Natural killer cell treated with Interleukin-12 subunit alpha and Interleukin-12 subunit beta and Interleukin-15 and Interleukin-18, amount 100 ng/mL, for 72 hours (primary cell): ENCODE measurements around the gene SMIM41. TPM values are rescaled to one million over a fixed set of nuclear protein-coding genes. Genes with fewer than 3 reads are reported as not detected.

Experiments used
- ATAC-seq, 2 donors: fragments of 150-1000 bp; cut with Tn5 transposase in 1 of 2; sonication (Bioruptor Pico), chemical (Tn5 transposase) in 1 of 2; 2 replicates each; pipeline ENCODE4 v1.10.0; 2021
- DNase-seq: peaks from one replicate; pipeline ENCODE4 v3.0.0; 2022; ENCODE audit warnings: low spot score
- H3K27ac Mint-ChIP-seq, 2 donors: 1 replicate in 1 of 2; 2 replicates in 1 of 2; pipeline ENCODE4 v1.8.0; 2022; ENCODE audit warnings: mixed read lengths in 2 of 2, mild to moderate bottlenecking in 1 of 2, moderate library complexity in 1 of 2
- H3K27me3 Mint-ChIP-seq, 2 donors: 1 replicate in 1 of 2; 2 replicates in 1 of 2; pipeline ENCODE4 v1.8.0; 2022; ENCODE audit warnings: mixed read lengths in 2 of 2
- H3K36me3 Mint-ChIP-seq: one replicate; pipeline ENCODE4 v1.8.0; 2022; ENCODE audit warnings: mixed read lengths
- H3K4me1 Mint-ChIP-seq, 2 donors: 1 replicate in 1 of 2; 2 replicates in 1 of 2; pipeline ENCODE4 v1.8.0; 2022; ENCODE audit warnings: low read depth in 2 of 2, mixed read lengths in 2 of 2, mild to moderate bottlenecking in 1 of 2
- H3K4me3 Mint-ChIP-seq: one replicate; pipeline ENCODE4 v1.8.0; 2022; ENCODE audit warnings: mixed read lengths
- H3K9me3 Mint-ChIP-seq: 2 replicates; pipeline ENCODE4 v1.8.0; 2022; ENCODE audit warnings: mixed read lengths
- total RNA-seq, 2 donors: library from RNA; stranded (reverse); gene quantifications; one replicate each; pipeline ENCODE4 v1.2.3, GENCODE V29; 2022

SMIM41 gene
- total RNA-seq, 2 donors from 2014 or later = not detected

DNA sequence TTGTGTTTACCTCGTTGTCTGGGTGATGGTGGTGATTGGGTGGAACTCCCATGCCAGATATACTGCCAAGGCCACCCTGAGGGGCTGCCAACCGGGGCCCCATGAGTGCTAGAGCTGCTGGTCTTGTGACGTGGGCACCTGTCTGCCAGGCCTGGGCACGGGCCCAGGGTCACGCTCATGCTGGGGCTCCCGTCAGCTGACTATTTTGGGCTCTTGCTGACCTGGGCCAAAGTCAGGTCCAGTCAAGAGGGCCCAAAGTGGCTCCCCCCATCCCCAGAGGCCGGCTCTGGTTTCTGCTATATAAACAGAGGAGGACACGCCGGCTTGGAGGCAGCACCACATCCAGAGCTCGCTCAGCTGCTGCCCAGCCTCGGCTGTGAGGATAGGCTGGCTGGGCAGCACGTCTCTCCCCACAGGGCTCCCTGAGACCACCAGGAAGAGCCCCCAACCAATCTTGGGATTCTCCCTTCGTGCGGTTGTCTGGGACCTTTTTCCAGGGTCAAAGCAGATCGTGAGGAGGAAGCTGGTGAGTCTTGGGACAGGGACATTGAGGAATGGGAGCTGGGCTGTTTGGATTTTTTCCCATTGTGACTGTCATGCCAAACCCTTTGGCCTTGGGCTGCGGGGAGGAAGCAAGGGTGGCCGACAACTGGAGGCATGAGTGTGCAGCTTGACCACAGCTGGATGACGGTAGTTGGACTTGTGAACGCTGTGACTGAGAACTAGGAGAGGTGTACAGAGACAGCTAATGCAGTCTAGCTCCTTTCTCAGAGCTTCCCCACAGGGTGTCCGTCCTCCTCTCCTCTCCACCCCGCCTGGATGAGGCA, 35.9 kb upstream of the SMIM41 start:
- Mint-ChIP-seq H3K36me3 (no peaks in the 10 kb centered on the region), H3K27ac (no peak overlapping the region), H3K9me3 (no peaks in the 10 kb centered on the region), H3K27me3 (peaks cover 0 to 6% of the 10 kb centered on the region in 2 donors), H3K4me1 (peaks cover 8 to 42% of the 10 kb centered on the region in 2 donors), H3K4me3 (no peak overlapping the region)
- ATAC-seq (no peak), DNase-seq (no peak)

GRCh38 chr12:52044292-52044983, 35.1 kb upstream of the SMIM41 start:
- Mint-ChIP-seq H3K27me3 (peaks cover 6 to 10% of the 10 kb centered on the region in 2 donors), H3K9me3 (no peaks in the 10 kb centered on the region), H3K36me3 (no peaks in the 10 kb centered on the region), H3K27ac (peak overlapping the region in 1 of 2 donors; percentile 24), H3K4me3 (no peak overlapping the region), H3K4me1 (peaks cover 14 to 46% of the 10 kb centered on the region in 2 donors)
- DNase-seq = no peak
- no peak for ATAC-seq

DNA sequence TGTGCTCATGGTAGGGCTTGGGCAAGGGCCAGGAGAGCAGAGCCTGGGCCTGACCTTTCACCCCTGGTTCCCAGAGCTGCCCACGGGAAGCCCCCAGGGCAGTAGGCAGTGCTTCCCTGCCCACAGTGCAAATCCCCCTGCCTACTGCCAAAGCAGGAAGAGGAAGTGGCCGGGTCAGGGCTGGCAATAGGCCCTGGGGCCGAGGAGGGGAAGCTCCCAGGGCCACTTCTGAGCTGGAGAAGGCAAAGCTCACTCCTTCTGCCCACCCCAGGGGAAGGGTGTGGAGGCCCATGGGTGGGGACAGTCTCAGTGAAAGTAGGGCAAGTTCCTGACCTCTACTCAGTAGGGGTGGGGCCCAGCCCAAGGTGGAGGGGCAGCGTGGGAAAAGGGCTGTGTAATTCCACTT, 33.7 kb upstream of the SMIM41 start:
- peaks cover 24 to 45% of the 10 kb centered on the region in 2 donors for H3K4me1 Mint-ChIP-seq
- peaks cover 6 to 10% of the 10 kb centered on the region in 2 donors for H3K27me3 Mint-ChIP-seq
- H3K9me3 Mint-ChIP-seq = no peaks in the 10 kb centered on the region
- H3K27ac Mint-ChIP-seq = peak overlapping the region in 1 of 2 donors; percentile 88
- H3K4me3 Mint-ChIP-seq = peak overlapping the region; percentile 10
- DNase-seq (peak; percentile 78), ATAC-seq (peak; percentile 53 to 83)
- no peaks in the 10 kb centered on the region for H3K36me3 Mint-ChIP-seq

DNA sequence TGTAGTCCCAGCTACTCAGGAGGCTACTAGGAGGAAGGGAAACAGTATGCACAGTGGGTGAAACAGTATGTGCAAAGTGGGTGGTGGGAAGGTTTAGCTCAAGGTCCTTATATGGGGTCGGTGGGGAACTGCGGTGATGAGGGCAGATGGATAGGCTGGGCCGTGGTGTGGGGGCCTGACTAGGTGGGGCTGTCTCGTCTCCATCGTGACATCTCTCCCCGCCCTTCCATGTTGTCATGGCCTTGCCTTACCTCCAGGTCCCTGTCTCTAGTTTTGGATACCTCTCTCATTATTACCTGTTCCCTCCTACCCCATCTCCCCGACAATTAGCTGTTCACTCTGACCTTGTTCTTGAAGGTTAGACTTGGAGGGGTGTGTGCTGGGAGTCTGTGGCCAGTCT, 32.6 kb upstream of the SMIM41 start:
- Mint-ChIP-seq H3K9me3 (no peaks in the 10 kb centered on the region), H3K27me3 (peaks cover 6 to 10% of the 10 kb centered on the region in 2 donors), H3K27ac (peak overlapping the region in 1 of 2 donors; percentile 88), H3K4me1 (peaks cover 28 to 45% of the 10 kb centered on the region in 2 donors), H3K36me3 (no peaks in the 10 kb centered on the region), H3K4me3 (no peak overlapping the region)
- DNase-seq (no peak), ATAC-seq (no peak)

DNA sequence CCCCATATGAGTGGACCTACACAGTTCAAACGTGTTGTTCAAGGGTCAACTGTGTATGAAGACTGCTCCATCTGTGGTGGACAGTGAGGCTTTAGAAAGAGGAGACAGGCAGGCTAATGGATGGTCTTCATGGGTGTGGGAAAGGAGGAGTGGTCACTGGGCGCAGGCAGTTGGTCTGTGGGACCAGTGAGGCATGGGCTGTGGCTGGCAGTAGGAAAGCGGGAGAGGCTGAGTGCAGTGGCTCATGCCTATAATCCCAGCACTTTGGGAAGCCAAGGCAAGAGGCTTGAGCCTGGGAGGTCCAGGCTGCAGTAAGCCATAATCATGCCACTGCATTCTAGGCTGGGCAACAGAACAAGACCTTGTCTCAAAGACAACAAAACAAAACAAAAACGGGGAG, 30.2 kb upstream of the SMIM41 start:
- Mint-ChIP-seq H3K9me3 (no peaks in the 10 kb centered on the region), H3K4me1 (peaks cover 28 to 48% of the 10 kb centered on the region in 2 donors), H3K27ac (peak overlapping the region; percentile 37 to 69), H3K27me3 (peaks cover 6 to 10% of the 10 kb centered on the region in 2 donors), H3K4me3 (peak overlapping the region; percentile 69), H3K36me3 (no peaks in the 10 kb centered on the region)
- DNase-seq (no peak), ATAC-seq (no peak)

DNA sequence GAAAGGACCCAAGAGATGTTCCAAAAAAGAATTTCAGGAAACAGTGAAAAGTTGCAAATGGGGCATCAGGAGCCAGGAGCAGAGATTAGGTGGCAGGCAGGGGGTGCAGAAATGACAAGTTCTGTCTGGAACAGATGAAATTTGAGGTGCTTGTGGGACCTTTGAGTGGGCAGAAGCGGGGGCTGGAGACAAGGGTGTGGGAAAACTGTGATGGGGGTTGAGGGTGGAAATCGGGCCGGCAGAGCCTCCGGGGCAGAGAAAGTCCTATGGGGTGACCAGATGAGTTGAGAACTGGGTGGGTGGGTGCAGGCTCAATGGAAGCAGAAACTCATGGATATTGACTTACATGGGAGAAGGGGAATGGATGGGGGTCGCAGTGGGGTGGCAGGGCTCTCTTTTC, 29.8 kb upstream of the SMIM41 start:
- Mint-ChIP-seq H3K4me1 (peaks cover 28 to 48% of the 10 kb centered on the region in 2 donors), H3K36me3 (no peaks in the 10 kb centered on the region), H3K27ac (peak overlapping the region; percentile 37 to 69), H3K9me3 (no peaks in the 10 kb centered on the region), H3K27me3 (peaks cover 6 to 10% of the 10 kb centered on the region in 2 donors), H3K4me3 (peak overlapping the region; percentile 69)
- DNase-seq (no peak), ATAC-seq (no peak)

- Mint-ChIP-seq H3K4me1 (peaks cover 28 to 48% of the 10 kb centered on the region in 2 donors), H3K4me3 (peak overlapping the region; percentile 69), H3K27ac (peak overlapping the region; percentile 37 to 69), H3K9me3 (no peaks in the 10 kb centered on the region), H3K27me3 (peaks cover 6 to 10% of the 10 kb centered on the region in 2 donors), H3K36me3 (no peaks in the 10 kb centered on the region)
- ATAC-seq (no peak), DNase-seq (no peak)
Observed at GRCh38 chr12:52050116-52050757, 29.3 kb upstream of the SMIM41 start.

DNA sequence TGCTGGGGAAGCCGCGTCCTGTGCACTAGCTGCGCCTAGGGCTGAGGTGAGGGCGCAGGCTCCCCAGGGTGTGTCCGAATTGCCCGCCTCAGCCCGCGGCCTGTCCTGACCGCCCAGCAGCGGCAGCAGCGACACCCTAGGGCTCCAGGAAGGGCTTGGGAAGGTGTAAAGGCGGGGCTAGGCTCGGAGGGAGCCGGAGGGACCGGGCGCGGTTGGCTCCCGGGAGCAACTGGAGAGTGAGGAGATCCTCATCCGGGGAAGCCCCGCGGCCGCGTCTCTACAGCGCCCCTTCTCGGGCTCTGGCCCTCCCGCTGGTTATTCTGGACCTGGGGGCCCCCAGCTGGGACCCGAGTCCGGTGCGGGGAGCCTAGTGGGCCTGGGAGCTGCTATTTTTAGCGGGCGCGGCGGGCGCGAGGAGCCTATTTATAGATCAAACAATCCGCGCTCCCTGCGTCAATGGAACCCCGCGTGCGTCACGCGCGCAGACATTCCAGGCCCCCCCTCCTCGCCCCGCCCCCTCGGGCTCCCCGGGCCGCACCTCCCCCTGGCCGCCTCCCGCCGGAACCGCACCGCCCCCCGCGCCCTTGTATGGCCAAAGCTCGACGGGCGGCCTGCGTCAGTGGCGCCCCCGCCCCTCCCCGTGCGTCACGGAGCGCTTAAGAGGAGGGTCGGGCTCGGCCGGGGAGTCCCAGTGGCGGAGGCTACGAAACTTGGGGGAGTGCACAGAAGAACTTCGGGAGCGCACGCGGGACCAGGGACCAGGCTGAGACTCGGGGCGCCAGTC, 28.6 kb upstream of the SMIM41 start, which contains the start of gene NR4A1:
NR4A1 (plus strand) TSS at position 685 of the 784 bp plus-strand sequence. CDS start 2,887 bp downstream, outside the sequence.
- peak; percentile 96 for DNase-seq

DNA sequence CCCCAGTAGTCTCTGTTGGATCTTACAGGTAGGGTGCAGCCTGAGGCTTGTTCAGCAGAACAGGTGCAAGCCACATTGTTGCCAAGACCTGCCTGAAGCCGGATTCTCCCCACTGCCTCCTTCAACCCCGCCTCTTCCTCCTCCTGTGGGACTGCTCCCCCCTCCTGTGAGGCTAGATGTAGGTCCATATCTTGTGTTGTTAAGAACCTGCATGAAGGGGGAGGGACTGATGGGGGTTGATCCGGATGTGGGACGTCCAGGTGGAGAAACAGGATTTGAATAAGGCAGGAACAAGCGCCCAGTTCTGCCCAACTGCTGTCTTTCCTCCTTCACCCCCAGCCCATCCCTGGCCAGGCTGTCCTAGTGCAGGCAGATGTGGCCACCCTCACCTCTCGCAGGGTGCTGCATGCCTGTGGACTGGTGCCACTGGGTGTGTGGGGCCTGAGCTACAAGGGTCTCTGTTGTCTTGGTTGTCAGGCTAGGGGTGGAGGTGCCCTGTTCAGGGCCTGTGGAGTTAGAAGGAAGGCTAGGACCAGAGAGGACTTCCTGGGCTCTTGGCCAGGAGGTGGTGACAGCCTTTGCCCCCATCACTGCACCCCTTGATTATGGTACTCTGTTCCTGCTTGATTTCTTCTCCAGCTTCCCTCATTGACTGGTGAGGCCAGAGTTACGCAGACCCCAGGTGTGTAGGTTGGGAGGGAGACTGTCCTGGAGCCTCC, 26.9 kb upstream of the SMIM41 start:
- H3K4me3 Mint-ChIP-seq = peak overlapping the region; percentile 69
- H3K9me3 Mint-ChIP-seq = no peaks in the 10 kb centered on the region
- no peak for ATAC-seq
- no peaks in the 10 kb centered on the region for H3K36me3 Mint-ChIP-seq
- peaks cover 28 to 33% of the 10 kb centered on the region in 2 donors for H3K4me1 Mint-ChIP-seq
- DNase-seq = no peak
- peaks cover 6 to 10% of the 10 kb centered on the region in 2 donors for H3K27me3 Mint-ChIP-seq
- H3K27ac Mint-ChIP-seq = peak overlapping the region in 1 of 2 donors; percentile 69

More for the DNA sequence above, 28.6 kb upstream of the SMIM41 start, which contains the start of gene NR4A1:
- Mint-ChIP-seq H3K9me3 (no peaks in the 10 kb centered on the region), H3K4me3 (peak within 1 kb of the TSS; percentile 69), H3K4me1 (peaks cover 28 to 41% of the 10 kb centered on the region in 2 donors), H3K27ac (peak within 1 kb of the TSS; percentile 37 to 69), H3K27me3 (peaks cover 6 to 10% of the 10 kb centered on the region in 2 donors), H3K36me3 (no peaks in the 10 kb centered on the region)
- peak; percentile 94 to 95 for ATAC-seq

GRCh38 chr12:52053536-52054209, 25.8 kb upstream of the SMIM41 start:
- H3K27ac Mint-ChIP-seq = no peak overlapping the region
- ATAC-seq (no peak), DNase-seq (no peak)
- H3K36me3 Mint-ChIP-seq = no peaks in the 10 kb centered on the region
- H3K27me3 Mint-ChIP-seq = peaks cover 6 to 10% of the 10 kb centered on the region in 2 donors
- peaks cover 28 to 33% of the 10 kb centered on the region in 2 donors for H3K4me1 Mint-ChIP-seq
- H3K4me3 Mint-ChIP-seq = no peak overlapping the region
- H3K9me3 Mint-ChIP-seq = no peaks in the 10 kb centered on the region

DNA sequence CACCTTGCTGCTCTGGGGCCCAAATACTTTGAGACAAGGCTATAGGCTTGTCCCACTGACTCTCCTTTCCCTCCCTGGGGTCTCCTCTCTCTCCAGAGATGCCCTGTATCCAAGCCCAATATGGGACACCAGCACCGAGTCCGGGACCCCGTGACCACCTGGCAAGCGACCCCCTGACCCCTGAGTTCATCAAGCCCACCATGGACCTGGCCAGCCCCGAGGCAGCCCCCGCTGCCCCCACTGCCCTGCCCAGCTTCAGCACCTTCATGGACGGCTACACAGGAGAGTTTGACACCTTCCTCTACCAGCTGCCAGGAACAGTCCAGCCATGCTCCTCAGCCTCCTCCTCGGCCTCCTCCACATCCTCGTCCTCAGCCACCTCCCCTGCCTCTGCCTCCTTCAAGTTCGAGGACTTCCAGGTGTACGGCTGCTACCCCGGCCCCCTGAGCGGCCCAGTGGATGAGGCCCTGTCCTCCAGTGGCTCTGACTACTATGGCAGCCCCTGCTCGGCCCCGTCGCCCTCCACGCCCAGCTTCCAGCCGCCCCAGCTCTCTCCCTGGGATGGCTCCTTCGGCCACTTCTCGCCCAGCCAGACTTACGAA, 25.2 kb upstream of the SMIM41 start:
- Mint-ChIP-seq H3K27me3 (peaks cover 3 to 5% of the 10 kb centered on the region in 2 donors), H3K4me1 (peaks cover 23 to 29% of the 10 kb centered on the region in 2 donors), H3K27ac (no peak overlapping the region), H3K36me3 (no peaks in the 10 kb centered on the region), H3K9me3 (no peaks in the 10 kb centered on the region), H3K4me3 (no peak overlapping the region)
- ATAC-seq (no peak), DNase-seq (no peak)
